GM21528 (cell line): ENCODE results near the gene PTPRK.
A peak's percentile ranks its signal among the peaks of the same experiment; 100 is the strongest.

ENCODE experiments used
- ATAC-seq: cut with Tn5 transposase; IDR thresholded peaks from one replicate; pipeline ENCODE4 v1.9.1; 2021; ENCODE audit warnings: mild to moderate bottlenecking, moderate library complexity; ENCODE audit not compliant: unreplicated experiment, low FRiP score

PTPRK gene

GRCh38 chr6:128112494-128112893, 407.9 kb downstream of the PTPRK start:
- peak; percentile 64 for ATAC-seq

- ATAC-seq: no peak
Measured at GRCh38 chr6:128111096-128111495, 409.3 kb downstream of the PTPRK start.

GRCh38 chr6:128107682-128108081, 412.7 kb downstream of the PTPRK start:
- ATAC-seq: no peak

GRCh38 chr6:128099571-128100197, 420.7 kb downstream of the PTPRK start:
- no peak for ATAC-seq

GRCh38 chr6:128098000-128098581, 422.3 kb downstream of the PTPRK start:
- no peak for ATAC-seq

GRCh38 chr6:128097009-128097408, 423.4 kb downstream of the PTPRK start:
- no peak for ATAC-seq

- ATAC-seq: no peak
Measured at GRCh38 chr6:128095362-128095761, 425.0 kb downstream of the PTPRK start.

- ATAC-seq: no peak
Measured at GRCh38 chr6:128079021-128079420, 441.4 kb downstream of the PTPRK start.

- ATAC-seq: peak; percentile 78
Measured at GRCh38 chr6:128078276-128078675, 442.1 kb downstream of the PTPRK start.

- ATAC-seq: no peak
Measured at GRCh38 chr6:128076843-128077242, 443.6 kb downstream of the PTPRK start.

- ATAC-seq: no peak
Measured at GRCh38 chr6:128074567-128074966, 445.8 kb downstream of the PTPRK start.

- no peak for ATAC-seq
Measured at GRCh38 chr6:128073389-128073788, 447.0 kb downstream of the PTPRK start.

GRCh38 chr6:128071212-128071611, 449.2 kb downstream of the PTPRK start:
- peak; percentile 84 for ATAC-seq

GRCh38 chr6:128070406-128070805, 450.0 kb downstream of the PTPRK start:
- ATAC-seq: no peak

- no peak for ATAC-seq
Measured at GRCh38 chr6:128069188-128069587, 451.2 kb downstream of the PTPRK start.

GRCh38 chr6:128068119-128068479, 452.3 kb downstream of the PTPRK start:
- ATAC-seq: no peak

GRCh38 chr6:128067446-128068118, 452.8 kb downstream of the PTPRK start:
- ATAC-seq: no peak

- no peak for ATAC-seq
Measured at GRCh38 chr6:128065072-128065471, 455.3 kb downstream of the PTPRK start.

- no peak for ATAC-seq
Measured at GRCh38 chr6:128064540-128064895, 455.9 kb downstream of the PTPRK start.

GRCh38 chr6:128063850-128064539, 456.4 kb downstream of the PTPRK start:
- no peak for ATAC-seq

- no peak for ATAC-seq
Measured at GRCh38 chr6:128062882-128063603, 457.4 kb downstream of the PTPRK start.
